Measurements from ENCODE around the gene C8A.

C8A gene

DNA sequence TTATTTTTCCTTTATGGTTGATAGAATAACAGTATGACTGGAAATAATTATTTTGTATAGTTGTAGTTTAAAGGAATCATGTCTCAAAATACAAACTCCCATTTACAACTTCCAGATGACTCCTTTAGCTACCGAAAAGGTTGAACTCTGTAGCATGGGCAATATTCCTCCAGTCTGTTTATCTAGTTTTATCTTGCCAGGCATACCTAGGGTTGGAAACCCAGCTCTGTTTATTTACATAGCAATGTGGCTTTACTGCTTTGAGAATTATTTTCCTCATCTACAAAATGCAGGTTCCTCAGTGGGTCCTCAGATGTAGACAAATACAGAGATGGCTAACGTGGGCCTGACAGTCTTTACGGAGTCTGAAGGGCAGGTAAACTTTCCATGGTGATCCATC lies 51.1 kb downstream of the C8A start:
- Histone ChIP-seq H4K91ac (ENCODE audit: low read depth, low read length, poor library complexity) (no peak overlapping the region), H4K8ac (ENCODE audit: low read depth, low read length) (no peak overlapping the region), H3K4me3 (ENCODE audit: low read length in 2 of 2) (no peak overlapping the region), H3K9ac (ENCODE audit: low read depth, low read length, poor library complexity) (no peak overlapping the region), H3K4me2 (ENCODE audit: insufficient read depth, low read length, poor library complexity, severe bottlenecking) (no peak overlapping the region), H2BK120ac (ENCODE audit: low read depth, low read length) (no peak overlapping the region), H3K23ac (ENCODE audit: low read depth, low read length, poor library complexity) (no peak overlapping the region), H3K27ac (replicated peaks; ENCODE audit: low read length) (no peak overlapping the region), H2AFZ (ENCODE audit: low read length) (no peak overlapping the region), H3K79me1 (ENCODE audit: low read depth, low read length) (no peaks in the 10 kb centered on the region), H2BK12ac (ENCODE audit: low read length) (no peak overlapping the region), H3K4me1 (ENCODE audit: control insufficient read depth in 2 of 2, insufficient read depth in 1 of 2, low read depth in 1 of 2, low read length in 2 of 2) (peaks cover 0 to 8% of the 10 kb centered on the region in 2 donors), H2BK15ac (ENCODE audit: low read length) (no peak overlapping the region), H3K4ac (ENCODE audit: low read length) (no peak overlapping the region), H3K18ac (ENCODE audit: low read length) (no peak overlapping the region), H3K9me3 (replicated peaks in 1 of 2; ENCODE audit: control insufficient read depth in 2 of 2, insufficient read depth in 1 of 2, low read depth in 1 of 2, low read length in 2 of 2) (no peaks in the 10 kb centered on the region), H3K14ac (ENCODE audit: low read length) (no peak overlapping the region), H3K36me3 (replicated peaks in 1 of 2; ENCODE audit: control insufficient read depth in 2 of 2, insufficient read depth in 2 of 2, low read length in 2 of 2) (no peaks in the 10 kb centered on the region), H2BK5ac (ENCODE audit: low read length) (no peak overlapping the region), H2AK5ac (ENCODE audit: low read depth, low read length) (no peak overlapping the region), H3K27me3 (ENCODE audit: control insufficient read depth in 3 of 3, insufficient read depth in 3 of 3, low read depth in 1 of 3, low read length in 3 of 3) (peaks cover 0 to 2% (median 0%) of the 10 kb centered on the region in 3 experiments)
- WGBS, 2 donors (ENCODE audit: extremely low coverage in 2 of 2, insufficient read length in 2 of 2, insufficient replicate concordance in 1 of 2): no CpG with 5 or more reads among the region's 3 CpGs
- DNase-seq (ENCODE audit: low spot score): no peak

DNA sequence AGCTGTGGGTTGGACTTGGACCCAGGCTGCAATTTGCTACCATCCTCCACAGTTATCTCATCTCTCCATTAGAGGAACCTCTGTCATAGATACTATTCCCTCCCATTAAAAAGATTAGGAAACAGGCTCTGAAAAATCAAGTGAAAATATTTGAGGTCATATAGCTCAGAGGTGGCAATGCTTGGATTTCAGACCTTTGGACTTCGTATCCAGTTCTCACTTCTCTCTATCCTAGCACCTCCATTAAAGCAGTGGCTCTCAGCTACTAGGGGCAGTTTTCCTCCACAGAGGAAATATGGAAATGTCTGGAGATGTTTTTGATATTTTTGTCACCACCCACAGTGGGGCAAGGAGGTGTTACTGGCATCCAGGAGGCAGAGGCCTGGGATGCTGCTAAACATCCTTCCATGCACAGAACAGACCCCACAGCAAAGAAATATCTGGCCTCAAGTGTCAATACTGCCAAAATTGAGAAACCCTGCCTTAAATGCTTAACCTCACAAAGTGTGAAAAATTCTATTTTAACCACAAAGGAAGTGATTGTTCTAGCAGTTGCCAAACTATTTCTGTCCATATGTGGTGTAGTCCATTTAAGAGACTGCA lies 54.1 kb downstream of the C8A start:
- no CpG with 5 or more reads among the region's 1 CpG for whole genome bisulfite sequencing, 2 donors (ENCODE audit: extremely low coverage in 2 of 2, insufficient read length in 2 of 2, insufficient replicate concordance in 1 of 2)

DNA sequence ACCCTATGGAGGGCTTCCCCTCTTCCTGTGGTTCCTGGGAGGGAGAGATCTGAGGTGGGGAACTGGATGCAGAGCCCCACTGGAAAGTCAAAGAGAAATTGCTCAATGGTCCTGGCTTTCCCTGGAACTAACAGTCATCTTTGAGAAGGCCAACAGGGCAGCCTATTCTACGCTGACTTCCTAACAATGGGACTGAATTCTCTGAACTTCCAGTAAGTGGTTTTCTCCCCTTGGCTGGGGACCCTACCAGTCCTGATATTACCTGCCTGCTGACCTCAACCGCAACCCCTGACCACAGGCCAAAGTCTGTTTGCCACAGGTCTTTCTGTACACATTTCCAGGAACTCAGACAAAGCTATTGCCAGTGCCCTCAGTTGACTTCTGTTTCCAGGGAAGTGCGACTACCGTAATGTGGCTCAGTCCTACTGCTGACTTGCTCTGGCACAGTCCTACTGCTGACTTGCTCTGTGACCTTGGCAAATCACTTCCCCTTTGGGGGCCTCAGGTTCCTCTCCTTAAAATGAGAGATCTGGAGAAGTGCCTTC lies 55.9 kb downstream of the C8A start:
- H3K36me3 ChIP-seq (replicated peaks in 1 of 2; ENCODE audit: control insufficient read depth in 2 of 2, insufficient read depth in 2 of 2, low read length in 2 of 2): no peaks in the 10 kb centered on the region
- no peaks in the 10 kb centered on the region for H3K27me3 ChIP-seq (ENCODE audit: control insufficient read depth in 3 of 3, insufficient read depth in 3 of 3, low read depth in 1 of 3, low read length in 3 of 3)
- H2BK15ac ChIP-seq (ENCODE audit: low read length): no peak overlapping the region
- no peak overlapping the region for H3K23ac ChIP-seq (ENCODE audit: low read depth, low read length, poor library complexity)
- WGBS, 2 donors (ENCODE audit: extremely low coverage in 2 of 2, insufficient read length in 2 of 2, insufficient replicate concordance in 1 of 2): no CpG with 5 or more reads among the region's 4 CpGs
- no peak overlapping the region for H4K8ac ChIP-seq (ENCODE audit: low read depth, low read length)
- no peaks in the 10 kb centered on the region for H3K79me1 ChIP-seq (ENCODE audit: low read depth, low read length)
- H3K27ac ChIP-seq (replicated peaks; ENCODE audit: low read length): no peak overlapping the region
- no peak for DNase-seq (ENCODE audit: low spot score)
- no peak overlapping the region for H2BK12ac ChIP-seq (ENCODE audit: low read length)
- H4K91ac ChIP-seq (ENCODE audit: low read depth, low read length, poor library complexity): no peak overlapping the region
- H3K9ac ChIP-seq (ENCODE audit: low read depth, low read length, poor library complexity): no peak overlapping the region
- H3K4me3 ChIP-seq (ENCODE audit: low read length in 2 of 2): no peak overlapping the region
- H3K4ac ChIP-seq (ENCODE audit: low read length): no peak overlapping the region
- no peak overlapping the region for H3K4me2 ChIP-seq (ENCODE audit: insufficient read depth, low read length, poor library complexity, severe bottlenecking)
- peaks cover 0 to 2% of the 10 kb centered on the region in 2 donors for H3K4me1 ChIP-seq (ENCODE audit: control insufficient read depth in 2 of 2, insufficient read depth in 1 of 2, low read depth in 1 of 2, low read length in 2 of 2)
- H2BK120ac ChIP-seq (ENCODE audit: low read depth, low read length): no peak overlapping the region
- H3K18ac ChIP-seq (ENCODE audit: low read length): peak overlapping the region; percentile 2
- no peak overlapping the region for H2BK5ac ChIP-seq (ENCODE audit: low read length)
- H2AK5ac ChIP-seq (ENCODE audit: low read depth, low read length): no peak overlapping the region
- H3K14ac ChIP-seq (ENCODE audit: low read length): peak overlapping the region; percentile 9
- H2AFZ ChIP-seq (ENCODE audit: low read length): no peak overlapping the region
- no peaks in the 10 kb centered on the region for H3K9me3 ChIP-seq (replicated peaks in 1 of 2; ENCODE audit: control insufficient read depth in 2 of 2, insufficient read depth in 1 of 2, low read depth in 1 of 2, low read length in 2 of 2)

More for the DNA sequence above, 54.1 kb downstream of the C8A start:
- H2BK120ac ChIP-seq (ENCODE audit: low read depth, low read length): no peak overlapping the region
- H3K27ac ChIP-seq (replicated peaks; ENCODE audit: low read length): no peak overlapping the region
- no peak overlapping the region for H2AFZ ChIP-seq (ENCODE audit: low read length)
- no peaks in the 10 kb centered on the region for H3K36me3 ChIP-seq (replicated peaks in 1 of 2; ENCODE audit: control insufficient read depth in 2 of 2, insufficient read depth in 2 of 2, low read length in 2 of 2)
- no peak overlapping the region for H3K18ac ChIP-seq (ENCODE audit: low read length)
- no peak overlapping the region for H2BK5ac ChIP-seq (ENCODE audit: low read length)
- no peak for DNase-seq (ENCODE audit: low spot score)
- no peak overlapping the region for H3K4ac ChIP-seq (ENCODE audit: low read length)
- no peak overlapping the region for H3K4me3 ChIP-seq (ENCODE audit: low read length in 2 of 2)
- no peak overlapping the region for H4K91ac ChIP-seq (ENCODE audit: low read depth, low read length, poor library complexity)
- no peak overlapping the region for H2AK5ac ChIP-seq (ENCODE audit: low read depth, low read length)
- no peaks in the 10 kb centered on the region for H3K27me3 ChIP-seq (ENCODE audit: control insufficient read depth in 3 of 3, insufficient read depth in 3 of 3, low read depth in 1 of 3, low read length in 3 of 3)
- no peak overlapping the region for H3K9ac ChIP-seq (ENCODE audit: low read depth, low read length, poor library complexity)
- no peaks in the 10 kb centered on the region for H3K79me1 ChIP-seq (ENCODE audit: low read depth, low read length)
- H3K4me2 ChIP-seq (ENCODE audit: insufficient read depth, low read length, poor library complexity, severe bottlenecking): no peak overlapping the region
- H2BK12ac ChIP-seq (ENCODE audit: low read length): no peak overlapping the region
- no peak overlapping the region for H4K8ac ChIP-seq (ENCODE audit: low read depth, low read length)
- peaks cover 0 to 2% of the 10 kb centered on the region in 2 donors for H3K4me1 ChIP-seq (ENCODE audit: control insufficient read depth in 2 of 2, insufficient read depth in 1 of 2, low read depth in 1 of 2, low read length in 2 of 2)
- H3K23ac ChIP-seq (ENCODE audit: low read depth, low read length, poor library complexity): no peak overlapping the region
- no peaks in the 10 kb centered on the region for H3K9me3 ChIP-seq (replicated peaks in 1 of 2; ENCODE audit: control insufficient read depth in 2 of 2, insufficient read depth in 1 of 2, low read depth in 1 of 2, low read length in 2 of 2)
- H2BK15ac ChIP-seq (ENCODE audit: low read length): no peak overlapping the region
- H3K14ac ChIP-seq (ENCODE audit: low read length): no peak overlapping the region

DNA sequence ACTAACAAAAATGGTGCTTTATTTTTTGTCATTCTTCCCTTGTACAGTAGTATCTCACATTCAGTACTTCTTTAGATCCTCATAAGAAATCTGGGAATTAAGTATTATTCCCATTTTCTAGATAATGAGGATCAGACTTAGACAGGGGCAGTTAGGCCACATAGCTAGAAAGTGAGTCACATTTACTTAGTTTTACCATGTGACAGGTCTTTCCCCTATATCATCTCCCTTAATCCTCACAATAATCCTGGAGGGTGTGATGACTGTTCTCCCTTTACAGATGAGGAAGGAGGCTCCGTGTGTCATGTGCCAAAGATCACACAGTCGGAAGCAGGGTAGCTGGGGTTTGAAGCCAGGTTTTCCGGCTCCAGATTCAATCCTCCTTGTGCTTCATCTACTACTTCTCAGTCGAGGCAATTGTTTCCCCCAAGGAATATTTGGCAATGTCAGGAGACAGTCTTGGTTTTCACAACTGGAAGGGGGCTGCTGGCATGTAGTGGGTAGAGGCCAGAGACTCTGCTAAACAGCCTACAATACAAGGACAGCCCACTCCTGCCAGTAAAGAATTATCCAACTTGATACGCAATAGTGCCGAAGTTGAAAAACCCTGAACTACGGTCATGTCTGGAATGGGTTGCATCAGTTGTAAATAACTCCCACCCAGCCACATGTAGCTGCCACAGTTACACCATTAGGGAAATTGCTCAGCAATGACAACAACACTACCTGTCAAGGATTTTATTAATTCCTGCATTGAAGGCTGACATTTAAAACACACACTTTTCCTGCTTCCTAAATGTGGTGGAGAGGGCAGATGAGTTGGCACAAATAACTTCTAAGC lies 56.7 kb downstream of the C8A start:
- Histone ChIP-seq H3K27ac (replicated peaks; ENCODE audit: low read length) (no peak overlapping the region), H4K91ac (ENCODE audit: low read depth, low read length, poor library complexity) (no peak overlapping the region), H3K27me3 (ENCODE audit: control insufficient read depth in 3 of 3, insufficient read depth in 3 of 3, low read depth in 1 of 3, low read length in 3 of 3) (no peaks in the 10 kb centered on the region), H2AFZ (ENCODE audit: low read length) (no peak overlapping the region), H3K36me3 (replicated peaks in 1 of 2; ENCODE audit: control insufficient read depth in 2 of 2, insufficient read depth in 2 of 2, low read length in 2 of 2) (no peaks in the 10 kb centered on the region), H3K4me3 (ENCODE audit: low read length in 2 of 2) (no peak overlapping the region), H2BK5ac (ENCODE audit: low read length) (no peak overlapping the region), H2BK120ac (ENCODE audit: low read depth, low read length) (no peak overlapping the region), H2BK15ac (ENCODE audit: low read length) (no peak overlapping the region), H3K4me2 (ENCODE audit: insufficient read depth, low read length, poor library complexity, severe bottlenecking) (no peak overlapping the region), H3K14ac (ENCODE audit: low read length) (no peak overlapping the region), H4K8ac (ENCODE audit: low read depth, low read length) (no peak overlapping the region), H3K23ac (ENCODE audit: low read depth, low read length, poor library complexity) (no peak overlapping the region), H3K4ac (ENCODE audit: low read length) (no peak overlapping the region), H3K9ac (ENCODE audit: low read depth, low read length, poor library complexity) (no peak overlapping the region), H2BK12ac (ENCODE audit: low read length) (no peak overlapping the region), H3K79me1 (ENCODE audit: low read depth, low read length) (no peaks in the 10 kb centered on the region), H3K9me3 (replicated peaks in 1 of 2; ENCODE audit: control insufficient read depth in 2 of 2, insufficient read depth in 1 of 2, low read depth in 1 of 2, low read length in 2 of 2) (no peaks in the 10 kb centered on the region), H2AK5ac (ENCODE audit: low read depth, low read length) (no peak overlapping the region), H3K18ac (ENCODE audit: low read length) (no peak overlapping the region), H3K4me1 (ENCODE audit: control insufficient read depth in 2 of 2, insufficient read depth in 1 of 2, low read depth in 1 of 2, low read length in 2 of 2) (peaks cover 0 to 2% of the 10 kb centered on the region in 2 donors)
- WGBS, 2 donors (ENCODE audit: extremely low coverage in 2 of 2, insufficient read length in 2 of 2, insufficient replicate concordance in 1 of 2): no CpG with 5 or more reads among the region's 7 CpGs
- no peak for DNase-seq (ENCODE audit: low spot score)

Measured in neuronal stem cell (in vitro differentiated cells).